H1 (cell line): ENCODE results near the gene MRPL43. TPM values are rescaled to one million over a fixed set of nuclear protein-coding genes. Genes with fewer than 3 reads are reported as not detected.

ENCODE experiments used
- CTCF ChIA-PET: fragments of 300-600 bp; sonication (Branson Sonifier 250); formaldehyde crosslinking; loops from one replicate; lab custom pipeline; 2021; ENCODE audit not compliant: partially characterized antibody; lab: Charles Lee
- POLR2A ChIA-PET: fragments of 300-600 bp; sonication (Branson Sonifier 250); formaldehyde crosslinking; loops from one replicate; lab custom pipeline; 2021; ENCODE audit warnings: inconsistent platforms; ENCODE audit not compliant: partially characterized antibody; lab: Charles Lee
- DNase-seq, 2 experiments: peaks; one replicate each; pipeline versions ENCODE4 v3.0.0 to v3.0.0-alpha.2; 2010 to 2022; ENCODE audit warnings: low spot score in 2 of 2, low read depth in 1 of 2, mixed read lengths in 1 of 2
- FAIRE-seq: peaks from 2 replicates; lab custom pipeline; 2011; peaks lifted over from hg19 to GRCh38; lab: Jason Lieb, UNC
- H2AFZ ChIP-seq: 2 replicates; pipeline ENCODE4 v1.8.1; 2012; ENCODE audit warnings: low read length, inconsistent platforms
- H2AK5ac ChIP-seq: 2 replicates; pipeline ENCODE4 v1.6.1; 2013; ENCODE audit warnings: low read depth, low read length
- H2BK120ac ChIP-seq: replicated peaks from 2 replicates; pipeline ENCODE3; 2013; ENCODE audit warnings: low read depth, low read length, inconsistent platforms
- H2BK12ac ChIP-seq: 2 replicates; pipeline ENCODE4 v1.6.1; 2013; ENCODE audit warnings: low read depth, low read length
- H2BK15ac ChIP-seq: 2 replicates; pipeline ENCODE4 v1.6.1; 2013; ENCODE audit warnings: low read length
- H2BK20ac ChIP-seq: 2 replicates; pipeline ENCODE4 v1.6.1; 2013; ENCODE audit warnings: low read length
- H2BK5ac ChIP-seq: 2 replicates; pipeline ENCODE4 v1.6.1; 2013; ENCODE audit warnings: low read depth, low read length
- H3K14ac ChIP-seq: 2 replicates; pipeline ENCODE4 v1.6.1; 2013; ENCODE audit warnings: inconsistent platforms; ENCODE audit not compliant: insufficient read length
- H3K18ac ChIP-seq: 2 replicates; pipeline ENCODE4 v1.6.1; 2013; ENCODE audit warnings: low read length; ENCODE audit errors: extremely low read depth
- H3K23ac ChIP-seq: 2 replicates; pipeline ENCODE4 v1.6.1; 2013; ENCODE audit warnings: inconsistent platforms; ENCODE audit not compliant: insufficient read length
- H3K23me2 ChIP-seq: 2 replicates; pipeline ENCODE4 v1.6.1; 2013; ENCODE audit warnings: low read depth, low read length
- H3K27ac ChIP-seq: 2 replicates; pipeline ENCODE4 v1.6.1; 2011; ENCODE audit warnings: low read depth, low read length, inconsistent platforms
- H3K27me3 ChIP-seq, 4 experiments: replicated peaks in 1 of 4; 1 replicate in 1 of 4; 2 replicates in 3 of 4; pipeline versions ENCODE4 v1.6.1 to v1.8.1; 2011 to 2013; ENCODE audit warnings: low read length in 3 of 4, mild to moderate bottlenecking in 3 of 4, inconsistent platforms in 2 of 4, mixed read lengths in 2 of 4, moderate library complexity in 1 of 4; ENCODE audit not compliant: control insufficient read depth in 3 of 4, insufficient read depth in 3 of 4; ENCODE audit errors: extremely low read depth in 1 of 4
- H3K36me3 ChIP-seq, 4 experiments: 2 replicates each; pipeline versions ENCODE4 v1.6.1 to v1.8.1; 2011 to 2013; ENCODE audit warnings: mild to moderate bottlenecking in 4 of 4, low read length in 3 of 4, moderate library complexity in 2 of 4, control low read depth in 1 of 4, inconsistent platforms in 1 of 4; ENCODE audit not compliant: insufficient read depth in 4 of 4, control insufficient read depth in 2 of 4
- H3K4ac ChIP-seq: replicated peaks from 2 replicates; pipeline ENCODE3; 2013; ENCODE audit warnings: low read length, low read depth, mixed read lengths, inconsistent platforms; ENCODE audit not compliant: insufficient read length
- H3K4me1 ChIP-seq, 4 experiments: replicated peaks in 1 of 4; 1 replicate in 1 of 4; 2 replicates in 3 of 4; pipeline versions ENCODE4 v1.6.1 to v1.8.1; 2011 to 2013; ENCODE audit warnings: low read length in 3 of 4, inconsistent platforms in 2 of 4, mixed read lengths in 1 of 4; ENCODE audit not compliant: insufficient read depth in 4 of 4, control insufficient read depth in 3 of 4
- H3K4me2 ChIP-seq, 2 experiments: 2 replicates each; pipeline versions ENCODE4 v1.6.1 to v1.8.1; 2011 to 2013; ENCODE audit warnings: low read depth in 2 of 2, low read length in 2 of 2, control low read depth in 1 of 2, inconsistent platforms in 1 of 2, mild to moderate bottlenecking in 1 of 2; ENCODE audit not compliant: insufficient read depth in 1 of 2
- H3K4me3 ChIP-seq, 4 experiments: fragments of 200-600, 300-600 bp in 1 of 4; sonication (generic), shearing (Covaris generic), sonication (Bioruptor Twin) in 1 of 4; 2 replicates each; pipeline versions ENCODE4 v1.5.1 to v1.8.1; 2011 to 2016; ENCODE audit warnings: low read length in 4 of 4, low read depth in 3 of 4, control low read depth in 2 of 4, inconsistent platforms in 2 of 4, mild to moderate bottlenecking in 2 of 4, mixed read lengths in 1 of 4, moderate library complexity in 1 of 4; ENCODE audit not compliant: insufficient read depth in 2 of 4; ENCODE audit errors: extremely low read depth in 1 of 4
- H3K56ac ChIP-seq: replicated peaks from 2 replicates; pipeline ENCODE3; 2013; ENCODE audit warnings: low read depth, mild to moderate bottlenecking, mixed read lengths, low read length, inconsistent platforms; ENCODE audit not compliant: insufficient read length
- H3K79me1 ChIP-seq: 2 replicates; pipeline ENCODE4 v1.6.1; 2013; ENCODE audit warnings: low read depth, low read length, control low read depth
- H3K79me2 ChIP-seq, 2 experiments: 2 replicates each; pipeline versions ENCODE4 v1.6.1 to v1.8.1; 2012 to 2013; ENCODE audit warnings: low read length in 2 of 2, mild to moderate bottlenecking in 2 of 2, inconsistent platforms in 1 of 2; ENCODE audit not compliant: insufficient read depth in 2 of 2, control insufficient read depth in 1 of 2
- H3K9ac ChIP-seq, 4 experiments: replicated peaks in 1 of 4; 1 replicate in 1 of 4; 2 replicates in 3 of 4; pipeline versions ENCODE4 v1.6.1 to v1.8.1; 2011 to 2013; ENCODE audit warnings: low read depth in 3 of 4, low read length in 3 of 4, control low read depth in 2 of 4, mild to moderate bottlenecking in 2 of 4, moderate library complexity in 2 of 4, inconsistent platforms in 1 of 4; ENCODE audit errors: extremely low read depth in 1 of 4
- H3K9me3 ChIP-seq, 2 experiments: 2 replicates each; pipeline versions ENCODE4 v1.6.1 to v1.8.1; 2012 to 2013; ENCODE audit warnings: mild to moderate bottlenecking in 2 of 2, moderate library complexity in 2 of 2, control low read depth in 1 of 2, inconsistent platforms in 1 of 2, low read depth in 1 of 2, low read length in 1 of 2, mixed read lengths in 1 of 2; ENCODE audit not compliant: insufficient read depth in 2 of 2
- H4K20me1 ChIP-seq, 2 experiments: replicated peaks in 1 of 2; 2 replicates each; pipeline versions ENCODE3 to v1.8.1; 2011 to 2013; ENCODE audit warnings: inconsistent platforms in 2 of 2, low read length in 2 of 2, mild to moderate bottlenecking in 1 of 2; ENCODE audit not compliant: insufficient read depth in 2 of 2, control insufficient read depth in 1 of 2
- H4K5ac ChIP-seq: 2 replicates; pipeline ENCODE4 v1.6.1; 2013; ENCODE audit warnings: low read length, low read depth, mixed read lengths, inconsistent platforms; ENCODE audit not compliant: insufficient read length
- H4K8ac ChIP-seq: 2 replicates; pipeline ENCODE4 v1.8.0; 2013; ENCODE audit warnings: mild to moderate bottlenecking, moderate library complexity, low read length, inconsistent platforms; ENCODE audit not compliant: insufficient read depth; ENCODE audit errors: extremely low read depth
- H4K91ac ChIP-seq: replicated peaks from 2 replicates; pipeline ENCODE3; 2013; ENCODE audit warnings: low read length, mixed read lengths, inconsistent platforms; ENCODE audit not compliant: insufficient read length
- ASH2L ChIP-seq: fragments of 200-600, 300-600 bp; sonication (generic); IDR thresholded peaks from one replicate; pipeline ENCODE4 v1.7.1; 2017; ENCODE audit warnings: low read length
- EGR1 ChIP-seq: IDR thresholded peaks from 2 replicates; pipeline ENCODE4 v1.6.1; 2011; ENCODE audit warnings: low read depth, low read length, borderline replicate concordance
- GABPA ChIP-seq: IDR thresholded peaks from 2 replicates; pipeline ENCODE4 v1.6.1; 2011; ENCODE audit warnings: mild to moderate bottlenecking, low read length, moderate library complexity, borderline replicate concordance; ENCODE audit not compliant: insufficient read depth
- RXRA ChIP-seq: IDR thresholded peaks from 2 replicates; pipeline ENCODE4 v1.6.1; 2011; ENCODE audit warnings: low read depth, mild to moderate bottlenecking, low read length, moderate library complexity; ENCODE audit not compliant: insufficient read depth
- SIN3A ChIP-seq, 2 experiments: IDR thresholded peaks in 1 of 2; conservative IDR thresholded peaks in 1 of 2; 2 replicates each; pipeline ENCODE4 v1.6.1; 2011 to 2012; ENCODE audit warnings: low read length in 2 of 2, improper control_type of control experiment in 1 of 2, low read depth in 1 of 2, mild to moderate bottlenecking in 1 of 2
- WGBS, 2 experiments: shearing (Covaris generic) in 1 of 2; methylation state at CpG; one replicate each; pipeline versions ENCODE4 v1.1.6 to v1.1.7; 2013 to 2015; ENCODE audit warnings: low lambda C conversion rate in 2 of 2, mixed read lengths in 2 of 2, inconsistent platforms in 1 of 2, low coverage in 1 of 2, missing lambda C conversion rate in 1 of 2; ENCODE audit not compliant: insufficient replicate concordance in 2 of 2, insufficient coverage in 1 of 2, insufficient read length in 1 of 2; ENCODE audit errors: extremely low coverage in 1 of 2, missing lambda C conversion rate in 1 of 2; 5-methylcytosine and 5-hydroxymethylcytosine counted together
- polyA plus RNA-seq, 7 experiments: library from polyadenylated mRNA; depleted of rRNA in 3 of 7; stranded (reverse) in 5 of 7; unstranded in 2 of 7; fragments of >200 nt in 5 of 7; fragments of 200-250 nt in 2 of 7; gene quantifications; 1 replicate in 5 of 7; 2 replicates in 1 of 7; 4 replicates in 1 of 7; pipeline versions ENCODE4 v1.2.1 to v1.2.3, GENCODE V29; 2011 to 2013; ENCODE audit warnings: missing spikeins in 2 of 7, mixed read lengths in 2 of 7
- total RNA-seq: library from RNA; stranded (reverse); fragmentation: NEBNext Ultra II Directional; extraction: Animal tissue kit (Norgen Biotek cat#: 25700); gene quantifications from 2 replicates; pipeline ENCODE4 v1.2.1, GENCODE V29; 2021

The MRPL43 gene
- total and polyA plus RNA-seq, 2 of the 8 experiments (the other 6 are each of a cell fraction or from before 2014, with no cell fraction given), result 74.1 to 149 TPM

GRCh38 chr10:100948916-100949315 is 38.4 kb downstream of the MRPL43 start:
- H2BK120ac ChIP-seq, result no peak overlapping the region
- no peak overlapping the region for H2BK20ac ChIP-seq
- H3K23me2 ChIP-seq, result no peaks in the 10 kb centered on the region
- no peaks in the 10 kb centered on the region for H3K79me2 ChIP-seq
- H3K36me3 ChIP-seq, result peaks cover 3 to 57% (median 23%) of the 10 kb centered on the region in 4 experiments; a peak in 6 of 8 replicates
- H2AFZ ChIP-seq, result no peak overlapping the region
- H4K5ac ChIP-seq, result no peak overlapping the region
- DNase-seq (no peak), FAIRE-seq (no peak)
- WGBS, 2 experiments, result 90% methylated on average over 3 of the region's 3 CpGs; no CpG with 5 or more reads in 1 of the 2 experiments
- H3K23ac ChIP-seq, result no peak overlapping the region
- no peaks in the 10 kb centered on the region for H3K9me3 ChIP-seq
- H2BK15ac ChIP-seq, result no peak overlapping the region
- H3K56ac ChIP-seq, result no peak overlapping the region
- H3K79me1 ChIP-seq, result no peaks in the 10 kb centered on the region
- H3K4ac ChIP-seq, result no peak overlapping the region
- no peaks in the 10 kb centered on the region for H3K4me1 ChIP-seq
- H3K27me3 ChIP-seq, result no peaks in the 10 kb centered on the region
- no peak overlapping the region for H2AK5ac ChIP-seq
- no peak overlapping the region for H2BK12ac ChIP-seq
- H3K27ac ChIP-seq, result no peak overlapping the region
- POLR2A ChIA-PET, result interaction anchor here (1.5 to 2.5 kb wide), 2 partner anchors 11 to 38 kb away, joined by 3 to 6 read pairs; partner anchors contain the start of genes MRPL43 and TWNK
- no peaks in the 10 kb centered on the region for H4K20me1 ChIP-seq
- no peak overlapping the region for H3K4me2 ChIP-seq
- H3K4me3 ChIP-seq, result no peak overlapping the region
- H3K9ac ChIP-seq, result no peak overlapping the region
- H2BK5ac ChIP-seq, result no peak overlapping the region
- no peak overlapping the region for H3K14ac ChIP-seq
- H4K91ac ChIP-seq, result no peak overlapping the region
- no peak overlapping the region for H3K18ac ChIP-seq
- H4K8ac ChIP-seq, result no peak overlapping the region
- CTCF ChIA-PET, result interaction anchor here (0.6 to 3.8 kb wide), 5 partner anchors 9 to 1157 kb away, joined by 3 to 17 read pairs (median 3); no protein-coding TSS in a partner anchor
- no peak for TF ChIP-seq GABPA
- TF ChIP-seq EGR1, result no peak
- no peak for TF ChIP-seq SIN3A (conservative IDR thresholded peaks at IDR 0.05 in 1 of 2, IDR thresholded peaks at IDR 0.05 in 1 of 2; ENCODE audit: low read depth in 1 of 2, low read length in 2 of 2)
- no peak for TF ChIP-seq ASH2L
- TF ChIP-seq RXRA, result no peak
